NT2/D1 (cell line): ENCODE data around the gene TSEN2.

Experiments
- DNase-seq: peaks from one replicate; pipeline ENCODE4 v3.0.0-alpha.2; 2011; ENCODE audit warnings: low read depth, low spot score
- H3K27me3 ChIP-seq: 2 replicates; pipeline ENCODE4 v1.6.0; 2011; ENCODE audit warnings: mild to moderate bottlenecking; ENCODE audit not compliant: insufficient read length, insufficient read depth
- H3K36me3 ChIP-seq: 2 replicates; pipeline ENCODE4 v1.6.1; 2011; ENCODE audit warnings: mild to moderate bottlenecking, low read length, mixed read lengths; ENCODE audit not compliant: insufficient read depth, insufficient read length
- H3K4me1 ChIP-seq: 2 replicates; pipeline ENCODE4 v1.5.1; 2011; ENCODE audit not compliant: insufficient read depth, insufficient read length
- H3K4me3 ChIP-seq: 2 replicates; pipeline ENCODE4 v1.5.1; 2011; ENCODE audit warnings: low read depth; ENCODE audit not compliant: insufficient read length
- H3K9ac ChIP-seq: 2 replicates; pipeline ENCODE4 v1.6.0; 2011; ENCODE audit warnings: low read depth; ENCODE audit not compliant: insufficient read length
- H3K9me3 ChIP-seq: 2 replicates; pipeline ENCODE4 v1.5.1; 2011; ENCODE audit warnings: mild to moderate bottlenecking, low read length; ENCODE audit not compliant: insufficient read depth
- SUZ12 ChIP-seq: IDR thresholded peaks from 2 replicates; pipeline ENCODE4 v1.6.1; 2011; ENCODE audit not compliant: insufficient read length, insufficient read depth; ENCODE audit errors: extremely low read depth
- YY1 ChIP-seq: IDR thresholded peaks from 2 replicates; pipeline ENCODE4 v1.6.1; 2011; ENCODE audit not compliant: insufficient read length, insufficient read depth
- ZNF274 ChIP-seq: IDR thresholded peaks from 2 replicates; pipeline ENCODE4 v1.6.1; 2011; ENCODE audit warnings: mild to moderate bottlenecking, low read depth, low read length

Gene TSEN2

GRCh38 chr3:12508291-12508700 is 24.0 kb downstream of the TSEN2 start:
- Histone ChIP-seq H3K36me3 (peaks cover 65% of the 10 kb centered on the region), H3K4me3 (no peak overlapping the region), H3K9ac (no peak overlapping the region), H3K4me1 (peaks cover 2% of the 10 kb centered on the region), H3K9me3 (no peaks in the 10 kb centered on the region), H3K27me3 (no peaks in the 10 kb centered on the region)
- no peak for TF ChIP-seq SUZ12
- no peak for TF ChIP-seq YY1
- no peak for TF ChIP-seq ZNF274
- no peak for DNase-seq

- Histone ChIP-seq H3K36me3 (peaks cover 59% of the 10 kb centered on the region), H3K9ac (no peak overlapping the region), H3K4me3 (no peak overlapping the region), H3K4me1 (peaks cover 2% of the 10 kb centered on the region), H3K27me3 (no peaks in the 10 kb centered on the region), H3K9me3 (no peaks in the 10 kb centered on the region)
- DNase-seq, result no peak
- TF ChIP-seq SUZ12 (no peak), ZNF274 (no peak), YY1 (no peak)
These were observed 25.2 kb downstream of the TSEN2 start for GRCh38 chr3:12509466-12509865.

GRCh38 chr3:12512534-12513118 is 28.3 kb downstream of the TSEN2 start:
- Histone ChIP-seq H3K36me3 (peaks cover 44% of the 10 kb centered on the region), H3K4me1 (peaks cover 2% of the 10 kb centered on the region), H3K9ac (no peak overlapping the region), H3K4me3 (no peak overlapping the region), H3K9me3 (no peaks in the 10 kb centered on the region), H3K27me3 (no peaks in the 10 kb centered on the region)
- DNase-seq, result no peak
- TF ChIP-seq SUZ12, result no peak
- TF ChIP-seq ZNF274, result no peak
- TF ChIP-seq YY1, result no peak

GRCh38 chr3:12513694-12514446 is 29.6 kb downstream of the TSEN2 start:
- DNase-seq, result no peak
- H3K4me1 ChIP-seq, result no peaks in the 10 kb centered on the region
- no peak overlapping the region for H3K9ac ChIP-seq
- TF ChIP-seq SUZ12 (no peak), ZNF274 (no peak), YY1 (no peak)
- no peak overlapping the region for H3K4me3 ChIP-seq
- H3K27me3 ChIP-seq, result no peaks in the 10 kb centered on the region
- H3K9me3 ChIP-seq, result no peaks in the 10 kb centered on the region
- peaks cover 46% of the 10 kb centered on the region for H3K36me3 ChIP-seq

- H3K9ac ChIP-seq, result no peak overlapping the region
- no peaks in the 10 kb centered on the region for H3K9me3 ChIP-seq
- no peak overlapping the region for H3K4me3 ChIP-seq
- H3K36me3 ChIP-seq, result peaks cover 42% of the 10 kb centered on the region
- DNase-seq, result no peak
- H3K27me3 ChIP-seq, result no peaks in the 10 kb centered on the region
- H3K4me1 ChIP-seq, result no peaks in the 10 kb centered on the region
- TF ChIP-seq YY1, result no peak
- TF ChIP-seq ZNF274, result no peak
- no peak for TF ChIP-seq SUZ12
These were observed 31.4 kb downstream of the TSEN2 start for GRCh38 chr3:12515631-12516030.

GRCh38 chr3:12516873-12517272 is 32.6 kb downstream of the TSEN2 start:
- H3K4me1 ChIP-seq, result no peaks in the 10 kb centered on the region
- H3K36me3 ChIP-seq, result peaks cover 42% of the 10 kb centered on the region
- no peak overlapping the region for H3K9ac ChIP-seq
- no peak for DNase-seq
- no peak overlapping the region for H3K4me3 ChIP-seq
- TF ChIP-seq SUZ12, result no peak
- TF ChIP-seq YY1, result no peak
- TF ChIP-seq ZNF274, result no peak
- no peaks in the 10 kb centered on the region for H3K27me3 ChIP-seq
- no peaks in the 10 kb centered on the region for H3K9me3 ChIP-seq

- Histone ChIP-seq H3K9me3 (no peaks in the 10 kb centered on the region), H3K9ac (no peak overlapping the region), H3K36me3 (peaks cover 49% of the 10 kb centered on the region), H3K27me3 (no peaks in the 10 kb centered on the region), H3K4me3 (no peak overlapping the region), H3K4me1 (no peaks in the 10 kb centered on the region)
- no peak for DNase-seq
- TF ChIP-seq SUZ12, result no peak
- no peak for TF ChIP-seq YY1
- no peak for TF ChIP-seq ZNF274
These were observed 34.2 kb downstream of the TSEN2 start for GRCh38 chr3:12518261-12519028.
